CD1c-positive myeloid dendritic cell (primary cell): ENCODE data around the gene DNAJB13.

Source experiments
- DNase-seq: peaks from one replicate; pipeline ENCODE4 v3.0.0-alpha.2; 2016; ENCODE audit errors: extremely low spot score

DNAJB13 gene

DNA sequence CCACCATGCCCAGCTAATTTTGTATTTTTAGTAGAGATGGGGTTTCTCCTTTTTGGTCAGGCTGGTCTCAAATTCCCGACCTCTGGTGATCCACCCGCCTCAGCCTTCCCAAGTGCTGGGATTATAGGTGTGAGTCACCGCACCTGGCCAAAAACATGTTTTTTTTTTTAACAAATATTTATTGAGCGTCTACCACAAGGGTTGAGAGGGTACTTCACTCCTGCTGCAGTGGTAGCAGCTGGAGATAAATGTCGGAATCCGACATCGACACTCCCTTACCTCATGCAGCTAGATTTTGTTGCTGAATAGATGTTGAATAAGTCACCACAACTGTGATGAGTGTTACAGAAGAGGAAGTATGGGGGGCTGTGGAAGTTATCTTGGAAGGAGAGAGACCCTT is 971 bp downstream of the DNAJB13 start:
- DNase-seq: no peak

DNA sequence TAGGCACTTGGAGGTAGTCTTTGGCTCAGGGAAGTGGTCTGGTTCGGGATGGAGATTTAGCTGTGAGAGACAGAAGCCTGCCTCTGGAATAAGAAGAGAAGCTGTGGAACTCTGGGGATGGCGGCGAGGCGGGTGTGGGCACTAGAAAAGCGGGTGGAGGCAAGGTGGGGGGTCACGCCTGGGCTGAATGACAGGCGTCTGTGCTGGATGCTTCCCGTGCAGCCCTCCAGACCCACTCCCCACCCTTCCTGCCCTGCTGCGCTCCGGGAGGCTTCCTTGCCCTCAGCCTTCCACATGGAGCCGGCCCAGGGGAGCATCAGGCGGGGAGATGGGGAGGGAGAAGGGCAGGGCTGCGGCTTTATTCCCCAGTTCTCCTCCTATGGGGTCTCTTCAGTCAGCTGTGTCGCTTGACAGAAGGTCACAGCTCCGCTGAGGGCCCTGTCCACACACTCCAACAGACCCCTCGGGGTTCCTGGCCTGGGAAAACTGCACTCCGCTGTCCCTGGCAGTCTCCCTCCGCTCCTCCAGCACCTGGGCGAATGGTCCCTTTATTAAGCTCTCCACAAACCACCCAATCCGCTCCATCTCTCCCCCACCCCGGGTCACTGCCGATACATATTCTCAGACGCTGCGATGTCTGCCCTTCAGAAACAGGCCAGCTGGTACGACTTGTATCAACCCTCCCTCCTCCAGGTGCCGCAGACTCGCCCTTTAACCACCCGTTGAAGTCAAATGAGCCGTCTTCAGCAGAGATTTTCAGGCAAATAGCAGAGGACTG is 6.2 kb downstream of the DNAJB13 start:
- no peak for DNase-seq

DNA sequence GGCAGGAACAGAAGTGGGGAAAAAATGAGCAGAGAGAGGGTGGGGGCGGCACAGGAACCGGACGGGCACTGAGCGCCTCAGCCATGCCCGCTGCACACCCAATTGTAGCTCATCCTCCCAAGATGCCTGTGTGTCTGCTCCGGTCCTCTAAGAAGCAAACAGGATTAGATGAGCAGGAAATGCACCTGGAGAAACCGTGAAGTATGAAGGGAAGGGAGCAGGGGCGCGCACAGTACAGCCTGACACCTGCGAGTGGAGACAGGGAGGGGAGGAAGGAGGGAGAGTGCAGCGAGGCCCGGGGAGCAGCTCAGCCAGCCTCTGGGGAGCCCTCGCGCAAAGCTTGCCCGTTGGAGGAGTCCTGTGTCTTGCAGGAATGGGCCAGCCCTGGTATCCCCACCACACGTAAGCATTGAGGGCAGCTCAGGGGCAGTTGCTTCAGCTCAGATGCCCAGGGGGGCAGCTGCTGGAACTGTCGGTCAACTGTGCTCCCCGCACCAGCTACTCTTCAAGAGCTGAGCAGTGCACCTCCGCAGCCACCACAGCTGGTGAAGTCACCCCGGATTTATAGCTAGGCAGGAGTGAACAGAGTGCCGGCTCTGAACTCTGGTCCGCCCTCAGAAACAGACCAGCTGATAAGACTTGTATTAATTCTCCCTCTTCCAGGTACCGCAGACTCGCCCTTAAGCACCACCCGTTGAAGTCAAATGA is 7.0 kb downstream of the DNAJB13 start:
- DNase-seq: no peak

DNA sequence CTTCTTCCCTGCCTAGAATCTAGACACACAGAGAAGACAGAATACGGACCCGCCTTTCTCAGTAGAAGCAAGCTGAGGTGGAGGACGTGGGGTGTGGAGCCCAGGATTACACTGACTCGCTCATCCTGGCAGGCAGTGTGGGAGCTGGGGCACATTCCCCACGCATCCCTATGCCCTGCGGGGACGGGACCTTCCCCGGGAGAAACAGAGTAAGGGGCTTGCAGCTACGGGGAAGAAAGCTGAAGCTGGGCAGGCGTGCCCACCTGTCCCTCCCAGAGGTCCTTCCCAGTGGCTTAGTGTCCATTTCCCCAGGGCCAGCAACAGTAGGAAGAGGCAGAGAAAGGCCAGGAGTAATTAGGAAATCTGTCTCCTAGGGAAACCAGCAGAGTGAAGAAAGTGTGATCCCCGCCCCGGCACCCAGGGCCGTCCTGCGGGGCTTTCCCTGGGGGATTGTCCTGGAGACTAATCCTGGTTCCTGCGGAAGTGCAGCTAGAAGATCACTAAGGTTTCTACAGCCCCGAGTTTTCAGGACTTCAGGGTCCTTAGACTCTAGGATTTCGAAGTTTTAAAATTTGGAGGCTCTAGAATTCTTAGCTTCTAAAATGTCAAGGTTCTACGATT is 7.8 kb downstream of the DNAJB13 start:
- DNase-seq: no peak

DNA sequence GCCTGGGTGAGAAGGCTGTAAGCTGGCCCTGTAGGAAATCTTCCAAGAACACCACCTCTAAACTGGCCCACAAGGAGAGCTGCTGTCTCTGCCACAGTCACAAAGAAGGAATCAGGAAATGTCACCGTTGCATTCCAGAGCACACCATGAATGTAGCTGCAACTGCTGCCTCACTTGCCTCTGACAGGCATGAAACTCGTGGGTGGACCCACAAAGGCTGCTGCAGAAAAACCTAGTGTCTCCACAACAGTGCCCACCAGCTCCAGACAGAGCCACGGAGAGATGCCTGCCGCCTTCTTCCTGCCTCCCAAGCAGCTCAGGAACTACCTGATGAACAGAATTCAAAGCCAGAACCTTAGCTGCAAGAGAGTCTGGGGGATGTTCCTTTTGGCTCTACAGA is 10.5 kb downstream of the DNAJB13 start:
- DNase-seq: no peak

DNA sequence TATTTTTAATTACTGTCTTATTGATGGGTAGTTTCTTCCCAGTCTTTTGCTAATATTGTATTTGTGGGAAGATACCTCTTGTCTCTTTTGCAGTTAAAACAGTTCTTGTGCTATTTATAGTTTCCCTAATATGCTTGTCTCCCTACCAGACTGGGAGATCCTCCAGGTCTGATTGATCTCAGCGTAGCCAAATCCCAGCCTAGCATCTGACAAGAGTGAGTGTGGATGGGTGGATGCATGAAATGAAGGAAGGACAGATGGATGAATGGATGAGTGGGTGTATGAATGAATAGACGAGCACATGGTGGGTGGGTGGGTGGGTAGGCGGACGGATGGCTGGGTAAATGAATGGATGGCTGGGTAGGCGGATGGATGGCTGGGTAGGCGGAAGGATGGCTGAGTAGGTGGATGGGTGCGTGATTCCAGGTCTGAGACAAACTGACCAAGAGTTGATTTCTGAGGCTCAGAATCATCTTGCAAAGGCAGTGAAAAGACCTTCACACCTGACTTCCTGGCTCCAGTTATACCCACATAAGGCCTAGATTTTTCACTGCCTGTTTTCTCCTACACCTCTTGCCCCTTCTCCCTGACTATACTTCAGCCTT is 11.4 kb downstream of the DNAJB13 start:
- no peak for DNase-seq

DNA sequence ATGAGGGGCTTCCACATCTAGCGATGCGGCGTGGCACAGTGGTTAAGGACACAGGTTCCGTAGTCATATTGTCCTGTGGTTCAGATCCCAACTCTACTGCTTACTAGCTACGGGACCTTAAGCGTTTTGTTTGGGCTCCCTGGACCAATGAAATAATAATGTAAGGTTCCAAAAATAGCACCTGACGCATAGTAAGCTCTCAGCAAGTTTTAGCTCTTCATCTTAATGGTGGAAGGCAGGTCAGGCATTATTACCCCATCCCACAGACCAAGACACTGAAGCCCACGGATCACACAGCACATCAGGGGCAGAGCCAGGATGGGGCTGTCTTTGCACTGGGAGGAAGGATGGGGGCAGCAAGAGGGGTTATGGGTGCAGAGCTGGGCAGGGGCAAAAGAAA is 13.0 kb downstream of the DNAJB13 start:
- DNase-seq: no peak

DNA sequence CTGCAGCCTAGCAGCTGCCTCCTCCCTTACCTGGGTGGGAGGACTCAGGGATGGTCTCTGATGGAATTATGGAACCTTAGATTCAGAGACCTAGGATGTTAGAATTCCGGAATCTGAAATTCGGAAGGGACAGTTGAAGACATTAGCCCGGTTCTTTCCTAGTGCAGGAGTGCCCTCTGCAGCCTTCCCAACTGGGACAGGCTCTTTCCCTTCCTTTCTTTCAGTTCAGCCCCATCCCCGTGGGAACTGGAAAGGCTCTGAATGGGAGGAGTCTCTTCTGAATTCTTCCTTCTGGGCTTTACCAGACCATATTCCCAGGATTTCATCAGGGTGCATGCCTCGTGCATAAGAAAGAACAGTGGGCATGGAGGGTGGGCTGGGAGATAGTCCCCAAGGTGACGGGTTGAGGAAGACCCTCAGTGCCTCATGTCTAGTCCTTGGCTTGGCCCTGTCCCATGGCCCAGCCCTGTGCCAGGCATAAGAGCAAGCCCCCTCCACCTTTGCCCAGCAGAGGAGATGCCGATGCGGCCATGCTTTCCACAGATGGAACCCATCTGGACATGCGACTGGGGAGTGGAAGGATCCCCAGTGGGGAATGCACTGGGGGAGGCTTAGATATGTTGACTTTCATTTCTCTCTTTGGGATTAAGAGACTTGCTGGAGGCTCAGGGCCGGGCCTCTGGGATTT is 14.4 kb downstream of the DNAJB13 start:
- no peak for DNase-seq

DNA sequence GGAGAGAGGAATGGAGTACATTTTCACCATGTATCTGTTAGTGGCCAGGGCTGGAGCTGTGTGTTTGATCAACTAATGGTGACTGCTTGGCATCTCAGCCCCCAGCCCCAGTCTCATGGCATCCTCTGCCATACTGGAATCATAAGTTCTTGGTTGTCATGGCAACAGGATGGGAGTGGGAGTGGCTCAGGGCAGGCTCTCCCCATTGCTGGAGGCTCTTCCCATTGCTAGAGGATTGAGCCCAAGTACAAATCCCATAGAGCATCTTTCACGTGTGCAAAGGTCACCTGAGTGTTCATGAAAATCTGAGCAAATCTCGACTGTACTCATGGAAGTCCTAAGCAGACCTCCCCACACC is 14.9 kb downstream of the DNAJB13 start:
- DNase-seq: no peak

DNA sequence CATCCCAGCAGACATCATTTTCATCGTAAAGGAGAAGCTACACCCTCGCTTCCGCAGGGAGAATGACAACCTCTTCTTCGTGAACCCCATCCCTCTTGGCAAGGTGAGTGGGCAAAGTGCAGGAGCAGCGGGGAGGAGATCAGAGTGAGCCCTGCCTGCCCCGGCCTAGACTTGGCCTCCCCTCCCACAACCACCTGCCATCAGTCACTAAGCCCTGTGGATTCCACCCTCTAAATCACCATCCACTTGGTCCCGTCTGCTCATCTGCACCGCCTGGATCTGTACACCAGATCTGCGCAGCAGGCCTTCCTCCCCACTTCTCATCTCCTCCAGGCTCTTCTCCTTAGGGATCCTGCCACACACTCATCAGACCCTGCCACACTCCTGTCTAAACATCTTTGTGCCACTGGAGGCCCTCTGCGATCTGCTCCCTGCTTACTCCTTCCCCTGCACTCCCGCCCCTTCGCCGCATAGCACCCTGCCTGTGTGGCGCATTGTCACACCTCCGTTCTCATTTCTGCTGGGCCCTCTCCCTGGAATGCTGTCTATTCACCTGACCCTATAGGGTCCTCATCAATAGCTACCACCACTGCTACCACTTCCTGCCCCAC is 17.6 kb downstream of the DNAJB13 start:
- no peak for DNase-seq

DNA sequence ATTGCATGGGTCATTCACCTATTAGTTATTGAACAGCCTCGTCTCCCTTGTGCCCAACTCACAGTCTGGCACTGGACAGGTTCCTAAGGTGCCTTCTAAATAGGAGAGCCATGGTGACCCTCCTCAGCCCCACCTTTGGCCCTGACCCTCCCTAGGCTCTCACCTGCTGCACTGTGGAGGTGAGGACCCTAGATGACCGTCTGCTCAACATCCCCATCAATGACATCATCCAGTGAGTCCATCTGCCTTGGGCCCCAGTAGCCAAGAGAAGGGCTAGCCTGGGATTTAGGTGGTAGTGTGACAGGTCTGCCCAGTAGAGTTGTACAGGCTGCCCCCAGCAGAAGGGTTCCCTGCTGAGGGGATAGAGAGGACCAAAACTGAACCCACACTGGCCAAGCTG is 18.3 kb downstream of the DNAJB13 start:
- no peak for DNase-seq

DNA sequence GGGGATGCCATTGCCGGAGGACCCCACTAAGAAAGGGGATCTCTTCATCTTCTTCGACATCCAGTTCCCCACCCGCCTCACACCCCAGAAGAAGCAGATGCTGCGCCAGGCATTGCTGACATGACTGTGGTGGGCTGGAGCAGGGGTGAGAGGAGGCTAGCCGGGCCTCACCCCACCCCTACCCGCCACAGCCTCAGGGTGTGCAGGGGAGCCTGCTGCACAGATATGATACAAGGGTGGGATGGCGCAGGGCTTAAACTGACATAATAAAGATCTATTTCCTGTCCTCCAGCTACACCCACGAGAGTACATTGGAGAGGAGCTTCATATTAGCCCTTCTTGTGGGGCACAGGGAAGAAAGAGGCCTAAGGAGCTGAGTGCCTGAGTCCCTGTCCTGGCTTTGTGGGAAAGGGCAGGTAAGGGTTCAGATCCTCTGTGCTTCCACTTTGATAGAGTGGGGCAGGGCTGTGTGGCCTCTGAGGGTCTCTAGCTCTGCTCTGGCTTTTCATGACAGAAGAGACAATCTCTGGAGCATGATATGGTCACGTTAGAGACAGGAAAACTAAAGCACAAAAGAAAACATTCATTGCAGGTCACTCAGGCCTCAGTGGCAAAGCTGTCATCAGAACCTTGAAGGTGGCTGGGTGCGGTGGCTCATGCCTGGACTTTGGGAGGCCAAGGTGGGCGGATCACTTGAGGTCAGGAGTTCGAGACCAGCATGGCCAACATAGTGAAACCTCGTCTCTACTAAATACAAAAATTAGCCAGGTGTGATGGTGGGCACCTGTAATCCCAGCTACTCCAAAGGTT is 19.4 kb downstream of the DNAJB13 start:
- no peak for DNase-seq

DNA sequence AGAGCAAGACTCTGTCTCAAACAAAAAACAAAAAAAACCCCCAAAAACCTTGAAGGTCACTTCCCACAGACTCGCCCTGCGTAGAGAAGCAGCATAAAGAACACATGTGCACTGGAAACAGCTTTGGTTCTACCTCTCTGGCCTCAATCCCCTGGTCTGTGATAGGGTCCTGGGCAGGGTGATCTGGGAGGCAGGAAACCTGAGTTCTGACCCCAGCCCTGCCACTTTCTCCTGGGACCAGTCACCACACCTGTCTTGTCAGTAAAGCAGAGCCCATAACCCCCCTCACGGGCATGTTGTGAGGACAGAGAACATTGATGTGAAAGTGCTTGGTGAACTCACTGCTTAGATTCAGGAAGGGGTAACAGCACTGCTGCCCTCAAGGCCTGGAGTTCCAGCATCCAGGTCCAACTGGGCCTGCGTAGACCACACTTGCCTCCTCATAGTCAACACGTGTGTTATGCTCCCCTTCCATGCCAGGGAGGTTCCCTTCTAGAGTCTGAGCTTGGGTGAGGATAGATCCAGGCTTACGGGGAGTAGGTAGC is 20.4 kb downstream of the DNAJB13 start:
- DNase-seq: no peak

DNA sequence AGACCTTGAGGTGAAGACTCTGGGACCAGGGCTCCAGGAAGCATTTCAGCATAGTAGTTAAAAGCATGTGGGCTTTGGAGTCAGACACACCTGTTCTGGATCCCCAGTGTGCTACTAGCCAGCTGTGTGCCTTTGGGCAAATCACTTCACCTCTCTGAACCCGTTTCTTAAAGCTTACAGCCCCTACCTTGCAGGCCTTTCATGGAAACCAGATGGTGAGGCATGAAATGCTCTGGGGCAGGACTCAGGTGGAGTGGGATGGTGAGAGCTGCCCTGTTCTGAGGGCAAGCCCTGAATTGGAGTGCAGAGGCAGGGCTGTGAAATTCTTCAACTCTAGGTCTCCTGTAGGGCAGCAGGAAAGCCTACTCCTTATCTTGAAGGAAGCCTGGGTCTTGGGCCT is 21.4 kb downstream of the DNAJB13 start:
- DNase-seq: no peak

DNA sequence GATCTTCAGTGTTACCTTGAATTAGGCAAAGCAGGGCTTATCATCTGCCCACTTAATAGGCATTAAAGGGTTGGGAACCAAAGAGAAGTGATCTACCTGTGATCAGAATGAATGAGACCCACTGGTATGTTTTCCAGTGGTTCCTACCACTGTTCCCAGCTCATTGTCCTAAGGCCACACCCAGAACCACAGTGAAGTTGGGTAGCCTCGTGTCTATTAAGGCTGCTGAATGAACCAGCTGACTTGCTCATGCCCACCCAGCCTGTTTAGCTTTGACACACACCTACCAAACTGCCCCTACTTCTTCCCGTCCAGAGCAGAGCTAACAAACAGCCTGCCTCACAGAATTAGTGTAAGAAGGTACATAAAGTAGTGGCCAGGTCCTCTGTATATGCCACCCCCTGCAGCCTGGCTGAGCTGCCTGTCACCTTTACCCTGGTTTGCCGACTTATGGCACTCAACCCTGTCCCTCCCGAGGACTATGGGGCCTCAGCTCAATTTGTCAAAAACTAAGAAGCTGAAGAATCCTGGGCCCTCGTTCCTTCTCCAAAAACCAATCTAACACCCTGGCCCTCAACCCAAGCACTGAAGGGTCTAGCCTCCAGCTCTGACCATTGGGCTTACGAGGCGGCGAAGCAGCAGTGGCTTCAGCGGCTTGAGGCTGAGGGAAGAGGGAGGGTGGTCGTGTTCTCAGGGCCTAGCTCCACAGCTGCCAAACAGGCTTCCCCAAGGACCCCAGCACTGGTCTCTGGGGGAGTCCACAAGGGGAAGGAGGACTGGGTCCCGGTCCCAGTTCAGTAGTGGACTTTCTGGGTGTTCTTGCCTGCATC is 22.0 kb downstream of the DNAJB13 start:
- DNase-seq: no peak

DNA sequence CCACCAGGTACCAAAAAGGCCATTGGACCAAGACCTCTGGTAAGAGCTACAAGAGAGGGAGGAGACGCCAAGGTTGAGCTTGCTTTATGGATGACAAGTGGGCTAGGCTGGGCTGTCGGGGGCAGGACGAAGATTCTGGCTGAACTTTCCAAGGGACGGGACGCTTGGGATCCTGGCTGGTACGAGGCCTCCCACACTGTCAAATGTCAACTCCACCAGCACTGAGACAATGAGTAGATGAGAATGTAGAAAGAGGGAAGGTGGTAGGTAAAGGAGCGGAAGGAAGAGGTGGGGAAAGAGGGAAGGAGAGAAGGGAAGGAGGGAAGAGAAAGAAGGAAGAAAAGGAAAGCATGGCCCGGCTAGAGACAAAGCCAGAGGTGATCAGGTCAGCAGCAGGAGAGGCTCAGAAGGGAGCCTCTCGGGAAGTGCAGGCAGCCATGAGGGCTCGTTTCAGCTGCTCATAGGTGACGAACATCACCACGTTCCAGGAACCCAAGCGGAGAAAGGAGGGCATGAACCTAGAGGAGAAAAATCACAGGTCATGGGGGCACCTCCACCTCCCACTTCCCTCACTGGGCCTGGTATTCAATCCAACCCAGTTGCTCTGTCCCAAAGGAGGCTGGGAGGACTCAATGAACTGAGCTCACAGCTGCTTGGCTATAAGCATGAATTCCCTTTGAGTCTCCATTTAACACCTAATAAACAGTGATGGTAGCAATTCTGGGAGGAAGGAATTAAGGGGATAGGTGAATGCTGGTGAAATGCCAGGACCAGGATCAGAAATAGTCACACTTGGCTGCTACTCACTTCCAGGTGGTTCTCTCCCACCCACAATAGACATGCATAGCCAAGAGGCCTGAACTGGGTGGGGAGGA is 24.0 kb downstream of the DNAJB13 start:
- no peak for DNase-seq

DNA sequence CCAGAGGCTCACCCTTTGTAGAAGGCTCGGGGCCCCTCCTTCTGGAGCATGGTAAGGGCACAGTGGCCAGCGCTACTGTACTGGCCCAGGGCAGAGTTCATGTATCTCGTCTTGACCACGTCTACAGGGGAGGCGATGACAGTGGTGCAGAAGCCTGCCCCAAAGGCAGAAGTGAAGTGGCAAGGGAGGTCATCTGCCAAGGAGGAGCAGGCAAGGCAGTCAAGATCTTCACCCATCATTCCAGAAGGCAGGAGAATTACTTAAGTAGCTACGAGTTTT is 24.6 kb downstream of the DNAJB13 start:
- DNase-seq: no peak

DNA sequence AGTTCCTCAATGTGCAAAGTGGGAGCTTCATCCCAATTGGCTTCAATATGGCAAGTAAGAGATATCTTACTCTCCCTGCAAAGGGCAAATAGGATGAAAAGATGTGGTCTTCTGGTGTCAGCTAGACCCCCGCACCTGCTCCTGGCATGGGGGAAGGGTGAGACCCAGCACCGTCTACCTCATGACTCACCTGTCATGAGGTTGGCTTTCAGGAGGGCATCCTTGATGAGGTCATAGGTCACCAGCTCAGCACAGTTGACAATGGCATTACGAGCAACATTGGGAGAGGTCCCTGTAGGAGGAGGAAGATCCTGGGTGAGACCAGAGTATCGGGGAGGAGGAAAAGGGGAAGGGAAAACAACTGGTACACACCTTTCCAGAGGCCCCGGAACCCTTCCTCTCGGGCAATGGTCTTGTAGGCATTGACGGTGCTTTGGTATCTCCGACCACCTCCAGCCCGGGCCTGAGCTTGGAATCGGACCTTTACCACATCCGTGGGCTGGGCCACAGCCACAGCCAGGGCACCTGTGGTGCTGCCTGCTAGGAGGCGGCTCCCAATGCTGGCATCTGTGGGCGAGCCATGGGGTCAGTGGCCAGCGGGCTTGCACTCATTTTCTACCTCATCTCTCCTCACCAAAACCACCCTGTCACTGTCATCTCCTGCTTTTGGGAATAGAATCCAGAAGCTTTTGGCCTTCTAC is 25.8 kb downstream of the DNAJB13 start:
- DNase-seq: no peak
